ENCODE results near the gene FCHO2. TPM values are rescaled to one million over a fixed set of nuclear protein-coding genes. Genes with fewer than 3 reads are reported as not detected.
A peak's percentile ranks its signal among the peaks of the same experiment; 100 is the strongest.

The FCHO2 gene
- total and polyA plus RNA-seq, 11 donors, result 7.0 to 35.3 (median 15.5) TPM

DNA sequence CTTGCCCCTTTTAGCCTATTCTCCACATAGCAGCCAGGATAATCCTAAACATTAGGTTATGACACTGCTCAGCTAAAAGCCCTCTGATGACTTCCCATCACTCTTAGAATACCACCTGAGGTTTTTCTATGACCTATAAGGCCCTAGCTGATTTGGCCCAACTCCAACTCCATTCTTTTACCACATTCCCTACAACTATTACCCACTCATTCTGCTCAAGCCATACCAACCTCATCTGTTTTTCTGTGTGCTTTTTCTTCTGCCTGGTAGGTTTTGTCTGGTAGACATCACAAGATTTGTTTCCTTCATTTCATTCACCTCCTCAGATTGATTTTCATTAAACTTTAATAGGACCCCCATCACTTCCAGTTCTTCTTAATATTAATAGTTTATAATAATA is 12.5 kb upstream of the FCHO2 start:
- H3K9me3 ChIP-seq, result no peaks in the 10 kb centered on the region
- no peaks in the 10 kb centered on the region for H3K27me3 ChIP-seq
- H3K27ac ChIP-seq, result no peak overlapping the region
- ATAC-seq (no peak), DNase-seq (no peak)
- intact Hi-C loops (cut with DNase I), result no loop called here
- TF ChIP-seq, protein P1, sequence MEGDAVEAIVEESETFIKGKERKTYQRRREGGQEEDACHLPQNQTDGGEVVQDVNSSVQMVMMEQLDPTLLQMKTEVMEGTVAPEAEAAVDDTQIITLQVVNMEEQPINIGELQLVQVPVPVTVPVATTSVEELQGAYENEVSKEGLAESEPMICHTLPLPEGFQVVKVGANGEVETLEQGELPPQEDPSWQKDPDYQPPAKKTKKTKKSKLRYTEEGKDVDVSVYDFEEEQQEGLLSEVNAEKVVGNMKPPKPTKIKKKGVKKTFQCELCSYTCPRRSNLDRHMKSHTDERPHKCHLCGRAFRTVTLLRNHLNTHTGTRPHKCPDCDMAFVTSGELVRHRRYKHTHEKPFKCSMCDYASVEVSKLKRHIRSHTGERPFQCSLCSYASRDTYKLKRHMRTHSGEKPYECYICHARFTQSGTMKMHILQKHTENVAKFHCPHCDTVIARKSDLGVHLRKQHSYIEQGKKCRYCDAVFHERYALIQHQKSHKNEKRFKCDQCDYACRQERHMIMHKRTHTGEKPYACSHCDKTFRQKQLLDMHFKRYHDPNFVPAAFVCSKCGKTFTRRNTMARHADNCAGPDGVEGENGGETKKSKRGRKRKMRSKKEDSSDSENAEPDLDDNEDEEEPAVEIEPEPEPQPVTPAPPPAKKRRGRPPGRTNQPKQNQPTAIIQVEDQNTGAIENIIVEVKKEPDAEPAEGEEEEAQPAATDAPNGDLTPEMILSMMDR (IDR thresholded peaks at IDR 0.05), result no peak
- TF ChIP-seq POLR2A (IDR thresholded peaks at IDR 0.05), result no peak
- H3K4me3 ChIP-seq, result no peak overlapping the region
- H3K4me1 ChIP-seq, result peaks cover 0 to 26% (median 4%) of the 10 kb centered on the region in 12 donors
- H3K36me3 ChIP-seq, result no peaks in the 10 kb centered on the region

DNA sequence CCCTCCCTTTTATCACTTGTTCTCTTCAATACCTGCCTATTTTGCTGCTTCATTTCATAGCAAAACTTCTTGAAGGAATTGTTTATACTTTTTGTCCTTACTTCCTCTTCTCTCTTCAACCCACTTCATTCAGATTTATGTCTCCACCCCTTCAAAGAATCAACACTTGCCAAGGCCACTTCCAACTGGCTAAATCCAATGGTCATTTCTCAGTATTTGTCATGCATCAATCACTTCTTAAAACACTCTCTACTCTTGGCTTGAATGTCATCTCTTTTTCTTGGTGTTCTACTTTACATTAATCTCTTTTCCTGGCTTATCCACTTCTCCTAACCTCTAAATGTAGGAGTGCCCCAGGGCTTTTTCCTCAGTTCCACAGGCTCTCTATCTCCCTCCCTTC is 8.3 kb upstream of the FCHO2 start:
- no peaks in the 10 kb centered on the region for H3K36me3 ChIP-seq
- intact Hi-C loops (cut with DNase I), result no loop called here
- no peaks in the 10 kb centered on the region for H3K27me3 ChIP-seq
- H3K9me3 ChIP-seq, result no peaks in the 10 kb centered on the region
- peaks cover 0 to 14% (median 0%) of the 10 kb centered on the region in 12 donors for H3K4me1 ChIP-seq
- TF ChIP-seq, protein P1 (IDR thresholded peaks at IDR 0.05), result no peak
- TF ChIP-seq POLR2A (IDR thresholded peaks at IDR 0.05), result no peak
- DNase-seq (no peak), ATAC-seq (no peak)
- H3K27ac ChIP-seq, result no peak overlapping the region
- no peak overlapping the region for H3K4me3 ChIP-seq

DNA sequence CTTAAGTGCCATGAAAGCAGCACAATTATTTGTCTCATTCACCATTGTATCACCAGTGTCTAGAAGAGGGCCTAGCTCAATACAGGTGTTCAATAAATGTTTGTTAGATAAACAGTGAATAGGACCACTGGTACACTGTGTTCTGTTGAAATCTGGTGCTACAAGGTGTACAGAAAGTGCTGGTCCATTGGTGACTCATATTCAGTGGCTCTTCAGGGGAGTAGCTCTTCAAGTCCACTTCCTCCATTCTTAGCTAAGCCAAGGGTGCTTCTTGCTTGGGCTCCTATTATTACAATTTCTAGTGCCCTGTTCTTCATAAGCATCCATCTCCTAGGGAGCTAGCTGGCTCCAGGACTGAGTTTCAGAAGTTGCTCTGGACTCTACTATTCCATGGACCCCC is 6.4 kb upstream of the FCHO2 start:
- H3K9me3 ChIP-seq, result no peaks in the 10 kb centered on the region
- H3K36me3 ChIP-seq, result no peaks in the 10 kb centered on the region
- DNase-seq (no peak), ATAC-seq (no peak)
- no peaks in the 10 kb centered on the region for H3K27me3 ChIP-seq
- H3K4me1 ChIP-seq, result peaks cover 0 to 34% (median 6%) of the 10 kb centered on the region in 12 donors
- H3K4me3 ChIP-seq, result no peak overlapping the region
- TF ChIP-seq, protein P1 (IDR thresholded peaks at IDR 0.05), result no peak
- TF ChIP-seq POLR2A (IDR thresholded peaks at IDR 0.05), result no peak
- no peak overlapping the region for H3K27ac ChIP-seq
- intact Hi-C loops (cut with DNase I), result no loop called here

DNA sequence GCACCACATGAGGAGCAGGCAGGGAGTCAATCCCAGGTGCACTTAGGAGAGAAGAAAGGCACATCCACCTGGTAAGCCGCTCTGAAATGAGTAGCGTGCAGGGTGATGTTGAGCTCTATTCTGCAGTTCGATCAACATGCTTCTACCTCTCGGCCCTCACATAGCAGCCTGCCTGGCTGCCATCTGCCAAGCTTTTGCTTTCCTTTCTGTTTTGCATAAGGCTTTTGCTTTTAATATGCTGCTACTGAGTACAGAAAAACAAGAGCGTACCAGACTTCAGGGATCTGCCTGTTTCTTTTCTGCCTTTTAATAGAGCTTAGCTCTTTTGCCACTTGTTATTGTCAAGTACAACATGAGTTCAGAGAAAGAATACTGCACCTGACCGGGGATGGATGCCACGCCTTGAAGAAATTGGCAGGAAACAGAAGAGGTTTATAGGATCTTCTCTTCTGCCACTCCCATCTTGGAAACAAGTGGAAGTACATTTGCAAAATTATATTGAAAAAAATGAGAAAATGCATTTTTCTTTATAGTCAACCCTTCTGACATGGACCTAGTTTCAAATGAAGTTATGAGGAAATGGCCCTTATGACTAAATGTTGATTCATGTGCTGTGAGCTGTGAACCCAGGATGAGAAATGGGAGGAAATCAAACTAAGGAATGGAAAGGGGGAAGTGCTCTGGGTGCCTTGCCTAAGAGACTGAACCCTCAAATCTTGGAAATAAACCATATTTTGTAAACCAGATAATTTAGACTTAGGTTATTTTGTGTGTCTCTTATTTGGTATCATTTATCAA is 4.0 kb upstream of the FCHO2 start:
- Histone ChIP-seq H3K27me3 (no peaks in the 10 kb centered on the region), H3K36me3 (no peaks in the 10 kb centered on the region), H3K4me3 (no peak overlapping the region), H3K27ac (peak overlapping the region in 1 of 12 donors; percentile 86), H3K4me1 (peaks cover 0 to 41% (median 12%) of the 10 kb centered on the region in 12 donors), H3K9me3 (no peaks in the 10 kb centered on the region)
- WGBS, 4 donors, result 91 to 96% (median 94%) methylated on average over 7 of the region's 7 CpGs
- TF ChIP-seq, protein P1 (IDR thresholded peaks at IDR 0.05), result no peak
- no peak for TF ChIP-seq POLR2A (IDR thresholded peaks at IDR 0.05)
- intact Hi-C loops (cut with DNase I), result no loop called here
- DNase-seq (no peak), ATAC-seq (no peak)

Measured in heart left ventricle (tissue), 16 donors.